Stimulated activated CD4-positive, alpha-beta T cell treated with anti-CD3 and anti-CD28 coated beads, Interleukin-15, amount 100 ng/mL, for 48 hours (primary cell): ENCODE data around the gene S100A16.
"Not testable (repeated sequence)": the region's sequence is repeated elsewhere in the genome, so short reads cannot be mapped to it uniquely, and the experiment has no call there.

Experiments
- DNase-seq, 2 donors: peaks; one replicate each; pipeline ENCODE4 v3.0.0-alpha.2; 2020; ENCODE audit warnings: low read depth in 2 of 2

Gene S100A16

GRCh38 chr1:153615406-153615805 is 2.5 kb upstream of the S100A16 start:
- DNase-seq: no peak

GRCh38 chr1:153614906-153615305 is 2.0 kb upstream of the S100A16 start:
- no peak for DNase-seq

GRCh38 chr1:153614189-153614900 is 1.4 kb upstream of the S100A16 start:
- no peak for DNase-seq

GRCh38 chr1:153613406-153613805 is 469 bp upstream of the S100A16 start:
- DNase-seq: no peak

- no peak for DNase-seq
Measured at GRCh38 chr1:153612111-153612754, 704 bp downstream of the S100A16 start.

GRCh38 chr1:153611356-153611755 is 1.6 kb downstream of the S100A16 start:
- DNase-seq: no peak

- no peak for DNase-seq
Measured at GRCh38 chr1:153610811-153611301, 2.1 kb downstream of the S100A16 start.

GRCh38 chr1:153610334-153610733 is 2.6 kb downstream of the S100A16 start:
- DNase-seq: no peak

- DNase-seq: no peak
Measured at GRCh38 chr1:153609585-153609907, 3.4 kb downstream of the S100A16 start.

- no peak for DNase-seq
Measured at GRCh38 chr1:153608742-153609584, 4.0 kb downstream of the S100A16 start.

GRCh38 chr1:153608089-153608682 is 4.8 kb downstream of the S100A16 start:
- no peak for DNase-seq

GRCh38 chr1:153607381-153607780 is 5.6 kb downstream of the S100A16 start:
- DNase-seq: no peak

- DNase-seq: no peak
Measured at GRCh38 chr1:153606194-153606593, 6.7 kb downstream of the S100A16 start.

- no peak for DNase-seq
Measured at GRCh38 chr1:153602749-153603148, 10.2 kb downstream of the S100A16 start.

- no peak for DNase-seq
Measured at GRCh38 chr1:153599847-153600246, 13.1 kb downstream of the S100A16 start.

- DNase-seq: no peak
Measured at GRCh38 chr1:153598309-153599172, 14.4 kb downstream of the S100A16 start.

GRCh38 chr1:153597206-153597605 is 15.7 kb downstream of the S100A16 start:
- no peak for DNase-seq

GRCh38 chr1:153592748-153593147 is 20.2 kb downstream of the S100A16 start:
- no peak for DNase-seq

GRCh38 chr1:153588482-153588881 is 24.5 kb downstream of the S100A16 start:
- DNase-seq: no peak

- not testable (repeated sequence) for DNase-seq
Measured at GRCh38 chr1:153588033-153588432, 24.9 kb downstream of the S100A16 start.

GRCh38 chr1:153587314-153587713 is 25.6 kb downstream of the S100A16 start:
- DNase-seq: no peak
